RCC 7860 (cell line): ENCODE measurements around the gene TRIAP1.
"Not testable (repeated sequence)": the region's sequence is repeated elsewhere in the genome, so short reads cannot be mapped to it uniquely, and the experiment has no call there.

Experiments
- DNase-seq: peaks from one replicate; pipeline ENCODE4 v3.0.0-alpha.2; 2015; ENCODE audit warnings: low spot score
- FAIRE-seq: peaks from 2 replicates; lab custom pipeline; 2012; peaks lifted over from hg19 to GRCh38; lab: Jason Lieb, UNC

Gene TRIAP1

DNA sequence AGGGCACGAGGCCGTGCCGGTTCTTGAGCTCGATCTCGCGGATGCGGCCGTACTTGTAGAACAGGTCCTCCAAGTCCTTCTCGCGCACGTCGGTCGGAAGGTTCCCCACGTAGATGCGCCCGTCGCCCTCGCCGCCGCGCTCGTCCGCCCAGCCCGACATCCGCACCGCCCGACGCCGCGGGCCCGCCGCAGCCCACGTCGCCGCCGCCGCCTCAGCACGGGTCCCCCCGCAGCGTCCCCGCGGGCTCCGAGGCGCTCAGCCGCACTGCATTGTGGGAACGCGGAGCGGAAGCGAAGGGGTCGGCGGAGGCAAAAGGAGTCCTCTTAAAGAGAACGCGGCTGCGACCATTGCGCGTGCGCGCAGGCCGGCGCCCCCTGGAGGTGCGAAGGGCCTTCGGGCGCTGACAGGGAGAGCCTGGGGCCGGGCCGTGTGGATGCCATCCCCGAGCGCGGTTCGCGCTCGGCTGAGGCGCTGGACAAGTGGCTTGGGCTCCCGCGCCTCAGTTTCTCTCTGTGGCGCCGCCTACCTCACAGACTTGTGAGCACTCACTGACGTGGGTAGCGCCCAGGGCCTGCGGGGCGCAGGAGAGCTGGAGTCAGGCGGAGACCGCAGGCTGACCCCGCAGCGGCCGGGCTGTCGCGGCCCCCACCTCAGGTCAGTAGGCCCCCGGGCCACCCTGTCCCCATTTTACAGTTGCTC lies 23.4 kb upstream of the TRIAP1 start, which contains the start of gene SRSF9:
Gene SRSF9, minus strand, starts transcription at position 299 of the 700 bp plus-strand sequence. Its CDS starts 139 bp downstream, at position 160.
- no peak for FAIRE-seq
- peak; percentile 86 for DNase-seq

GRCh38 chr12:120468821-120469449 lies 22.8 kb upstream of the TRIAP1 start:
- FAIRE-seq, result no peak
- no peak for DNase-seq

GRCh38 chr12:120468325-120468820 lies 22.2 kb upstream of the TRIAP1 start:
- DNase-seq, result peak; percentile 35
- FAIRE-seq, result no peak

DNA sequence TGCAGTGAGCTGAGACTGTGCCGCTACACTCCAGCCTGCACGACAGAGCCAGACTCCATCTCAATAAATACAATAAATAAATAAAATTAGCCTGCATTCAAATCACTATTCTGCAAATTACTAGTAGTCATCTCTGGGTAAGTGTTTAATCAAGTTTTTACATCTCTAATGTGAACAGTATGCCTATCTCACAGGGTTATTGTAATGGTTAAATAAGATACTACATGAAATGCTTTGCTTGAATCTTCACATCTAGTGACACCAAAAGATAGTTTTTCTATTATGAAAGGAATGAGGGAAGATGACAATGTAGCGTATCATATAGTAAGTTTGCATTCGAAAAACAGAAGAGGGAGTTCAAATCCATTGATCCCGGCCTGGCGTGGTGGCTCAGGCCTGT lies 21.3 kb upstream of the TRIAP1 start:
- DNase-seq (no peak), FAIRE-seq (no peak)

DNA sequence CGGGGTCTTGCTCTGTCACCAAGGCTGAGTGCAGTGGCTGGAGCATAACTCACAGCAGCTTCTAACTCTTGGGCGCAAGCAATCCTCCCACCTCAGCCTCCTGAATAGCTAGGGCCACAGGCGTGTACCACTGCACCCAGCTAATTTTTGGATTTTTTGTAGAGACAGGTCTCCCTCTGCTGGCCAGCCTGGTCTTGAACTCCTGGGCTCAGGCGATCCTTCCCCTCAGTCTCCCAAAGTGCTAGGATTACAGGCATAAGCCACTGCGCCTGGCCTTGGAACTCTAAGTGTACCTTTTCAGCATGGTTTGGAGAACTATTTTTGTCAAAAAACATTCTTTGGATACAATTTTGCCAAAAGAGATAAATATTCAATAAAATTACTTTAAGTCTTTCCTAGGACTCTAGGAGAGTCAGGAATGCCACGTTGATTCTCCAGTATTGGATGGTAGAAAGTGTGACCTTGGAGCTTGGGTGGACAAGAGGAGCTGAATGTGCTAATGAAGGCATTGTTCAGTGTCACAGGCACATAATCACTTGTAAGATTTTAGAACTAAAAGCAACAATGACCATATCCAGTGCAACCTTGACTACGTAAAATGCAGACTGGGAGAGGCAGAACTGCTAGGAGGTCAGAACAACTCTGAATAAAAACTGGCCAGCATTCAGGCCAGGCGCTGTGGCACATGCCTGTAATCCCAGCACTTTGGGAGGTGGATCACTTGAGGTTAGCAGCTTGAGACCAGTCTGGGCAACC lies 20.6 kb upstream of the TRIAP1 start:
- FAIRE-seq (no peak), DNase-seq (no peak)

DNA sequence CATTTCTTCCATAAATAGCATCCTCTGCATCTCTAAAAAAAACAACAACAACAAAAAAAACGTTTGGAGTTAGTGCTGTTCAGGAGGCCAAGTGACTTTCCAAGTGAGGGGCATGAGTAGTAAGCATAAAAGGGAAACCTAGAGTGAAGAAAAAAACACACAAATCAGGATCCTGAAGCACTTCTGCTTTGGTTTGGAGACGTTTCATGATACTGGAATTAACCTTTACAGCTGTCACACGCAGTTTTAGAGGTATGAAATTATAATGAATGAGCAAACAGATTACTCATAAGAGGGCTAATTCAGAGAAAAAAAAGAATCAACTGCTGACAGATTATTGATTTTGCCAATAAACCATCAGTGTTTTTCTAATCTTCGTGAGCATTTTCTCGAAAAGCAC lies 19.6 kb upstream of the TRIAP1 start:
- DNase-seq (no peak), FAIRE-seq (no peak)

- FAIRE-seq (no peak), DNase-seq (no peak)
Observed at GRCh38 chr12:120463712-120464111, 17.5 kb upstream of the TRIAP1 start.

DNA sequence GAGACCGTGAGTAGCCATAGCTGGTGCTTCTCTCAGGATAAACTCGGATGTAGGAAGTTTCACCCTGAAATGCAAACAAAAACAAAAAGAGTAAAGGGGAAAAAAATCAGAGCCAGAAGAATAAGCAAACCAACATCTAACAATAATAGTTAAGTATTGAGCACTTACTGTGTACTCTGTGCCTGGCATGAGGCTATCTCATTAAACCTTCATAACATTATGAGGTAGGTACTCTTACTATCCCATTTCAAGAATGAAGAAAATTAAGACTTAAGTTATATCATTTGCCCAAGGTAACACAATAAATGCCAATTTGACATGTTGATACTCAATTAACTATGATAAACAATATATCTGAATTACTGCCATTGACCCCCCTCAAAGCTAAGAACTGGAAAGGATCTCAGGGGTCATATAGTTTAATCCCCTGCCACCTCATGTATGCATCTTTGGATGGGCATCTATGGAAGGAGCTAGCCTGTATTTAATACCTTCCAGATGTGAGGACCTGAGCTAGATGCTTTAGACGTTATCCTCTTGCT lies 16.0 kb upstream of the TRIAP1 start:
- no peak for FAIRE-seq

DNA sequence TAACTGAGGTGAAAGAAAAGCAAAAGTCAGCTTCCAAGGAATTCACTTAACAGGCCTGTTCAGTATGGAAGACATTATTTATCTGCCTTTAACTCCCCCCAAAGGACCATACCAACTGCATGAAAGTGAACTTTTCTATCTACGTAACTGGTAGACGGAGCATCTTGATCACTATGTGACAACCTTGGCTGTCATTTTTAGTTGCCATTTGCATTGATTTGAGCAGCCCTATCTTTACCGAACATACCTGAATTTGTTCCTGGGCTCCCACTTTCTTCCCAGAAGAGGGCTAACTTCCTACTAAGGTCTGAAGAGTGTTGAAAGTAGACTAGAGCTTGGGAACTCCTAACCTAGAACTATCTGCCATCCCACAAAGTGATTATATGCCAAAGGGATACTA lies 14.0 kb upstream of the TRIAP1 start:
- DNase-seq, result no peak
- FAIRE-seq, result no peak

More for the DNA sequence above, 16.0 kb upstream of the TRIAP1 start:
- DNase-seq, result no peak

- DNase-seq (no peak), FAIRE-seq (no peak)
Observed at GRCh38 chr12:120457133-120457532, 10.9 kb upstream of the TRIAP1 start.

DNA sequence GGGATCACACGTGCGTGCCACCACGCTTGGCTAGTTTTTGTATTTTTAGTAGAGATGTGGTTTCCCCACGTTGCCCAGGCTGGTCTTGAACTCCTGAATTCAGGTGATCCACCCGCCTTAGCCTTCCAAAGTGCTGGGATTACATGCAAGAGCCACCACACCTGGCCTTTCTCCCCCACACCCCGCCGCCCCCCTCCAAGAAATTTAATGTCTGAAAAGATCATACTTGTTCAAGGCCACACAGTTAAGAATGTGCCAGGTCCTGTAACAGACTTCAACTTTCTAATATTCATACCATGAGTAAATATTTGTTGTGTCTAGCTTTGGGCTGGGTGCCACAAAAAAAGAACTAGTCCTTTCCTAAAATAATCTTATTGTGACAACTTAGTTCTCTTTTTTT lies 9.1 kb upstream of the TRIAP1 start:
- DNase-seq (no peak), FAIRE-seq (no peak)

DNA sequence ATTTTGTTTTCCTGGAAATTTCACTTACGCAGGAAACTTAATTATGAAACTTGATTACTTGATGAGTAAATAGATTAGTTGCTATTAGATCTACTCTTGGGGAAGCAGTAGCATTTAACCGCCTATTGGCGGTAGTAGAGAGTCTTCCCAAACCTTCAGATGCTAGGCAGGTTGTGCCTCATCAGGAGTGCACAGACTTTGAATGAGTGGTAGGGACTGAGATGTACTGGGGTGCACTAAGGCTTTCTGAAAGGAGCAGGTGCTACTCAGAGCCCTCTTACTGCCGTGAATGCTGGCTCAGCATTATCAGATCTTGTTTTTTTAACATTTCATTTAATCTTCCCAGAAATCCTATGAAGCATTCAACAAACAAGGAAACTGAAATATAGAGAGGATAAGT lies 7.8 kb upstream of the TRIAP1 start:
- FAIRE-seq (no peak), DNase-seq (peak; percentile 22)

DNA sequence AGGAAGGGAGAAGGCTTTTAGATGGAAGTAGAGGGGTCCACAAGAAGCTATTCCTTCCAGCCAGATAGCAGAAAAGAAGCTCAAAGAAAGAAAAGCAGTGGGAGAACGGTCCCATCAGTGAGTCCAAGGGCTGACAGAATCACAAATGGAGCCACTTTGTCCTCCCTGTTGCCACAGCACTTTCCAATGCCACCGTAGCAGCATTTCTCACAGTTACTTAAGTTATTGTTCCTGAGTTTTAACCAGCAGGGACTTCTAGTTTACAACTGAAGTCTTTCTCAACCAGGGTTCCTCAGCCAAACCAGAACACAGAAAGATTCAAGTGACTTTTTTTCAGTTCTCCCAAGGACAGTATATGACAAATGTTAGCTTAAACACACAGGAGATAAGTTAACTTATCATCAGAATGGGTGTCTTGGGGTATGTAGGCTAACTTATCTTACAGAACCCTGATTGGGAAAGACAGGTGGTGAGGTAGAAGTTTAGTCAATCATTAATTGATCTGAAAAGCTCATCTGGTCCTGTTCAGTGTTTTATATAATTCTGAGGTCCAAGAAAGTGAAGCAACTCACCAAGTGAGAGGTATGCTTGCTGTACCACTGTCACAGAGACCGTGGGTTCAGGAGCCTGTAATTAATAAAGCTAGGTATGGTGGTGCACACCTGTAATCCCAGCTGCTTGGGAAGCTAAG lies 7.0 kb upstream of the TRIAP1 start:
- DNase-seq (no peak), FAIRE-seq (no peak)

DNA sequence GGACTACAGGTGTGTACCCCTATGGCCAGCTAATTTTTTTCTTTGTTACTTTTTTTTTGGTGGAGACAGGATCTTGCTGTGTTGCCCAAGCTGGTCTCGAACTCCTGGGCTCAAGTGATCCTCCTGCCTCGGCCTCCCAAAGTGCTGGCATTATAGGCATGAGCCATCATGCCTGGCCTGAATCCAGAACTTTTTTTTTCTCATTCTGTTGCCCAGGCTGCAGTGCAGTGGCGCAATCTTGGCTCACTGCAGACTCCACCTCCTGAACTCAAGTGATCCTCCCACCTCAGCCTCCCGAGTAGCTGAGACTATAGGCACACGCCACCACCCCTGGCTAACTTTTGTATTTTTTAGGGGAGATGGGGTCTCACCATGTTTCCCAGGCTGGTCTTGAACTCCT lies 6.3 kb upstream of the TRIAP1 start:
- not testable (repeated sequence) for FAIRE-seq, DNase-seq

DNA sequence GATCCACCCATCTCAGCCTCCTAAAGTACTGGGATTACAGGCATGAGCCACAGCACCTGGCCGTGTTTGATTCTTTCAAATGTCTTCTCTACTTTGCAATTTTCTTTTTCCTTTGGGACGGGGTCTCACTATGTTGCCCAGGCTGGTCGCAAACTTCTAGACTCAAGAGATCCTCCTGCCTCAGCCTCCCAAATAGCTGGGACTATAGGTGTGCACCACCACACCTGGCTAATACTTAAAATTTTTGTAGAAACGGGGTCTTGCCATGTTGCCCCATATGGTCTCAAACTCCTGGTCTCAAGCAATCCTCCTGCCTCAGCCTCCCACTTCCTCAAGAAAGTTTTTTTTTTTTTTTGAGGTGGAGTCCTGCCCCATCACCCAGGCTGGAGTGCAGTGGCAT lies 1.8 kb upstream of the TRIAP1 start:
- FAIRE-seq (no peak), DNase-seq (no peak)

GRCh38 chr12:120446844-120447178 lies 627 bp upstream of the TRIAP1 start:
- not testable (repeated sequence) for FAIRE-seq, DNase-seq

GRCh38 chr12:120444676-120445075 lies 1.5 kb downstream of the TRIAP1 start:
- DNase-seq, result no peak
- FAIRE-seq, result no peak

DNA sequence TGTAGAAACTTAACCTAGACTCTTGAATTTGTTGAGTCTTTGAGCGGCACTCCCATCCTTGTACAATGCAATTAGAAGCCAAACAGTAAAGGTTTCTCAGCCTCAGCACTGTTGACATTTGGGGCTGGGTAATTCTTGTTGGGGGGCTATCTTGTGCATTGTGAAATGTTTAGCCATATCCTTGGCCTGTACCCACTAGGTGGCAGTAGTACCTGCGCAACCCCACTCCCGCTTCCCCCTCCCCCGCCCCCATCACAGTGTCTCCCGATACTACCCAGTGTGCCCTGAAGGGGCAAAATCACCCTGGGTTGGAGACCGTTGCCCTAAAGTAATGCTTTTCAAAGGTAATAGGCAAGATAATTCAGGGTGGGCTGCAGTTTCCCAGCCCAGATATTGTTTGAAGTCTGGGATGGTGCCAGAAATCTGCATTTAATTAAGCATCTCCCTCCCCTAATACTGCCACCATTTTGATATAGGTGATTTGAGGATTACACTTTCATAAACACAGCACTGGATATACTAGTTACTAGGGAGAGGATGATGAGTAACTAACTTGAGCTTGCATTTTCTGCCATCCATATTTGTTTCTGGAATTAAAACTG lies 6.4 kb downstream of the TRIAP1 start:
- DNase-seq (peak; percentile 31), FAIRE-seq (no peak)

- FAIRE-seq, result no peak
- no peak for DNase-seq
Observed at GRCh38 chr12:120438495-120439198, 7.5 kb downstream of the TRIAP1 start.
